GM18505 (cell line): ENCODE measurements around the gene OMD.

Source experiments
- ATAC-seq: cut with Tn5 transposase; IDR thresholded peaks from one replicate; pipeline ENCODE4 v1.9.1; 2021; ENCODE audit not compliant: unreplicated experiment
- POLR2A ChIP-seq: IDR thresholded peaks from 4 replicates; pipeline ENCODE4 v1.6.1; 2011; ENCODE audit warnings: borderline replicate concordance; ENCODE audit not compliant: insufficient read depth, insufficient read length; ENCODE audit errors: extremely low read depth

Gene OMD

GRCh38 chr9:92424340-92424739, at the start of gene OMD:
TSS of gene OMD (minus strand) at chr9:92424471. CDS start at chr9:92417558, 6,913 bp downstream.
- ATAC-seq = no peak
- no peak for TF ChIP-seq POLR2A

GRCh38 chr9:92468206-92468605, 43.9 kb upstream of the OMD start:
- no peak for TF ChIP-seq POLR2A
- ATAC-seq = no peak

- no peak for ATAC-seq
- TF ChIP-seq POLR2A = no peak
Measured at GRCh38 chr9:92467511-92467910, 43.2 kb upstream of the OMD start.

GRCh38 chr9:92467041-92467440, 42.8 kb upstream of the OMD start:
- no peak for TF ChIP-seq POLR2A

GRCh38 chr9:92463984-92464383, 39.7 kb upstream of the OMD start:
- TF ChIP-seq POLR2A = no peak
- ATAC-seq = no peak

More at GRCh38 chr9:92467041-92467440, 42.8 kb upstream of the OMD start:
- no peak for ATAC-seq

- no peak for TF ChIP-seq POLR2A
- no peak for ATAC-seq
Measured at GRCh38 chr9:92463387-92463786, 39.1 kb upstream of the OMD start.

- TF ChIP-seq POLR2A = no peak
- no peak for ATAC-seq
Measured at GRCh38 chr9:92457576-92457975, 33.3 kb upstream of the OMD start.

- ATAC-seq = no peak
- TF ChIP-seq POLR2A = no peak
Measured at GRCh38 chr9:92455217-92455616, 30.9 kb upstream of the OMD start.

GRCh38 chr9:92446536-92446935, 22.3 kb upstream of the OMD start:
- TF ChIP-seq POLR2A = no peak
- no peak for ATAC-seq

GRCh38 chr9:92444841-92445240, 20.6 kb upstream of the OMD start:
- no peak for ATAC-seq
- TF ChIP-seq POLR2A = no peak

- TF ChIP-seq POLR2A = no peak
- no peak for ATAC-seq
Measured at GRCh38 chr9:92440751-92441046, 16.4 kb upstream of the OMD start.

GRCh38 chr9:92439921-92440750, 15.9 kb upstream of the OMD start:
- no peak for ATAC-seq
- TF ChIP-seq POLR2A = no peak

GRCh38 chr9:92438900-92439526, 14.7 kb upstream of the OMD start:
- TF ChIP-seq POLR2A = no peak
- ATAC-seq = no peak

GRCh38 chr9:92435263-92435662, 11.0 kb upstream of the OMD start:
- ATAC-seq = no peak
- no peak for TF ChIP-seq POLR2A

- ATAC-seq = no peak
- no peak for TF ChIP-seq POLR2A
Measured at GRCh38 chr9:92432972-92433548, 8.8 kb upstream of the OMD start.

GRCh38 chr9:92432350-92432749, 8.1 kb upstream of the OMD start:
- no peak for ATAC-seq
- no peak for TF ChIP-seq POLR2A
